T-cell (primary cell): Measurements from ENCODE around the gene DEDD2. TPM values are rescaled to one million over a fixed set of nuclear protein-coding genes. Genes with fewer than 3 reads are reported as not detected.

Experiments
- ATAC-seq, 4 experiments: fragments of 200-7000 bp in 3 of 4; fragments of 150-1000 bp in 1 of 4; cut with Tn5 transposase; replicated peaks in 1 of 4; 1 replicate in 3 of 4; 2 replicates in 1 of 4; pipeline ENCODE4 v1.10.0; 2021; ENCODE audit warnings: moderate library complexity in 3 of 4, mild to moderate bottlenecking in 2 of 4, moderate number of reproducible peaks in 1 of 4
- CTCF ChIA-PET, 2 donors: fragments of 300-600 bp; sonication (Branson Sonifier 250); formaldehyde crosslinking; loops; one replicate each; lab custom pipeline; 2022; ENCODE audit warnings: antibody characterized with exemption in 2 of 2; lab: Charles Lee
- POLR2A ChIA-PET, 2 donors: fragments of 300-600 bp; sonication (Branson Sonifier 250); formaldehyde crosslinking; loops; one replicate each; lab custom pipeline; 2022; ENCODE audit warnings: antibody characterized with exemption in 2 of 2; lab: Charles Lee
- DNase-seq, 35 experiments: peaks; one replicate each; pipeline versions ENCODE4 v3.0.0 to v3.0.0-alpha.2; 2013 to 2023
- H3K27ac ChIP-seq: one replicate; pipeline ENCODE4 v1.5.1; 2013; ENCODE audit warnings: low read length
- H3K27me3 ChIP-seq, 2 experiments: replicated peaks in 1 of 2; 1 replicate in 1 of 2; 2 replicates in 1 of 2; pipeline versions ENCODE4 v1.6.1 to v1.7.0; 2013; ENCODE audit warnings: low read length in 1 of 2, mixed read lengths in 1 of 2; ENCODE audit not compliant: control insufficient read depth in 2 of 2, insufficient read depth in 2 of 2; ENCODE audit errors: extremely low read depth in 1 of 2
- H3K36me3 ChIP-seq, 2 donors: 1 replicate in 1 of 2; 2 replicates in 1 of 2; pipeline versions ENCODE4 v1.6.1 to v1.7.0; 2013; ENCODE audit warnings: low read length in 1 of 2; ENCODE audit not compliant: control insufficient read depth in 2 of 2, insufficient read depth in 1 of 2; ENCODE audit errors: extremely low read depth in 1 of 2
- H3K4me1 ChIP-seq, 2 experiments: 1 replicate in 1 of 2; 2 replicates in 1 of 2; pipeline versions ENCODE4 v1.6.1 to v1.7.0; 2013; ENCODE audit warnings: low read length in 2 of 2, mixed read lengths in 1 of 2; ENCODE audit not compliant: insufficient read depth in 2 of 2, control insufficient read depth in 1 of 2; ENCODE audit errors: extremely low read depth in 1 of 2
- H3K4me3 ChIP-seq, 2 donors: 1 replicate in 1 of 2; 2 replicates in 1 of 2; pipeline versions ENCODE4 v1.5.1 to v1.7.0; 2013; ENCODE audit warnings: mild to moderate bottlenecking in 2 of 2, low read length in 1 of 2, moderate library complexity in 1 of 2; ENCODE audit not compliant: control insufficient read depth in 1 of 2; ENCODE audit errors: extremely low read depth in 1 of 2
- H3K9me3 ChIP-seq: 2 replicates; pipeline ENCODE4 v1.7.0; 2013
- H3K27ac Mint-ChIP-seq, 2 donors: one replicate each; pipeline ENCODE4 v1.8.0; 2020 to 2021; ENCODE audit warnings: mild to moderate bottlenecking in 2 of 2, mixed read lengths in 2 of 2
- H3K27me3 Mint-ChIP-seq, 2 donors: one replicate each; pipeline ENCODE4 v1.8.0; 2021 to 2022; ENCODE audit warnings: mixed read lengths in 2 of 2
- H3K36me3 Mint-ChIP-seq: one replicate; pipeline ENCODE4 v1.8.0; 2021; ENCODE audit warnings: mixed read lengths
- H3K4me1 Mint-ChIP-seq, 3 donors: one replicate each; pipeline ENCODE4 v1.8.0; 2020 to 2022; ENCODE audit warnings: mixed read lengths in 3 of 3, mild to moderate bottlenecking in 1 of 3
- H3K4me3 Mint-ChIP-seq, 3 donors: one replicate each; pipeline ENCODE4 v1.8.0; 2020 to 2022; ENCODE audit warnings: mild to moderate bottlenecking in 3 of 3, mixed read lengths in 3 of 3, moderate library complexity in 3 of 3
- H3K9me3 Mint-ChIP-seq, 3 donors: one replicate each; pipeline ENCODE4 v1.8.0; 2020 to 2022; ENCODE audit warnings: mixed read lengths in 3 of 3
- WGBS: methylation state at CpG from one replicate; pipeline ENCODE4 v1.1.5; 2013; ENCODE audit warnings: missing lambda C conversion rate; ENCODE audit not compliant: insufficient coverage; 5-methylcytosine and 5-hydroxymethylcytosine counted together
- total RNA-seq, 35 experiments: library from RNA in 6 of 35; stranded (reverse) in 6 of 35; fragments of 120-200 nt in 1 of 35; gene quantifications; one replicate each; pipeline versions ENCODE4 v1.2.1 to v1.2.4 and lab custom pipeline; 2013 to 2026

DEDD2 gene
- total RNA-seq, 5 donors from 2014 or later (not counting 1 experiment from before 2014, with no cell fraction given): 67.6 to 82.8 (median 71.0) TPM

DNA sequence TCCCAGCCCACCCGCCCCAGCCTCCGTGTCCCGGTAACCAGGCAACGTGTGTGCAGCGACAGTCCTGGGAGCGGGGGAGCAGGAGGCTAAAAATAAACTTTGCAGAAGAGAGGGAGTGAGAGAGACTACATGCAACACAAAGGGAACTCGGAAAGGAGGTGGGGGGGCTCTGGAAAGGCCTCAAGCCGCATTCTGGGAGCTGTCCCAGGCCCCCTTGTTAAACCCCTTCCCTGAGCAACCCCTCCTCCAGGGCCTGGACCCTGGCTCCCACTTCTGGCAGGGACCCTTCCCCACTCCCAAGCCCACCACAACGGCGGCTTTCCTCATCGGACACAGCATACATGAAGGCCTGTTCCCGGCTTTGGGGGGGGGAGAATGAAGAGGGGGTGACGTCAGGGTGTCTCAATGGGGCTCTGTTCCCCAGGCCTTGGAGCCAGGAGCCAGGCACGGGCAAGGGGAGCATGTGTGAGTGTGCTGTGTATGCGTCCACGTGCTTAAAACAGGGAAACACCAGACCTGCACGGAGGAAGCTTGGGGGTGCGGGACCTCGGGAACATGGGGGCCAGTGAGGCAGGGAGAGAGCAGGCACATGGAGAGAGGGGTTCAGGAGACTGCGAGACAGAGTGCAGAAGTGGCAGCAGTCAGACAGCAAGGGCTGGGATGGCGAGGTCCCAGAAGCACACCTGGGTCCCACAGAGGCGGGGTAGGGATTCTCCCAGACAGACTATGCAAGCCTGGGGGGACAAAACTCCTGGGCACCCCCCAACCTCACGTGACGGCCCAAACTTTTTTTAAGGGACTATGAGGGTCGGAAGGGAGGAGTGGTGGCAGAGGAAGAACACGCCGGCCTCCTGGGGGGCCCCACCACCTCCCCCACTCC is 35.1 kb upstream of the DEDD2 start:
- 18% methylated on average over 8 of the region's 27 CpGs for WGBS
- H3K4me1 Mint-ChIP-seq: peaks cover 26 to 38% (median 37%) of the 10 kb centered on the region in 3 donors
- peaks cover 0 to 2% of the 10 kb centered on the region in 2 donors for H3K27me3 Mint-ChIP-seq
- peak overlapping the region; percentile 92 to 96 for H3K27ac Mint-ChIP-seq
- Histone ChIP-seq H3K36me3 (peaks cover 0 to 13% of the 10 kb centered on the region in 2 donors), H3K27ac (peak overlapping the region; percentile 77), H3K4me1 (peaks cover 30 to 44% of the 10 kb centered on the region in 2 experiments), H3K27me3 (peaks cover 0 to 5% of the 10 kb centered on the region in 2 experiments), H3K9me3 (no peaks in the 10 kb centered on the region), H3K4me3 (peak overlapping the region; percentile 67 to 74)
- H3K4me3 Mint-ChIP-seq: peak overlapping the region; percentile 86 to 95 (median 90)
- DNase-seq (peak in 1 of 35 experiments; percentile 29), ATAC-seq (no peak)
- ChIA-PET CTCF (interaction anchor here in 1 of 2 donors (1.3 kb wide), 1 partner anchor 10 kb away, joined by 3 read pairs; the partner anchor contains the start of gene GSK3A), POLR2A (interaction anchor here in 1 of 2 donors (0.6 to 1.2 kb wide), 2 partner anchors 18 to 51 kb away, joined by 3 read pairs; no protein-coding TSS in a partner anchor)
- no peaks in the 10 kb centered on the region for H3K9me3 Mint-ChIP-seq
- no peaks in the 10 kb centered on the region for H3K36me3 Mint-ChIP-seq

GRCh38 chr19:42251572-42252358 is 34.3 kb upstream of the DEDD2 start:
- peaks cover 30 to 46% of the 10 kb centered on the region in 2 experiments for H3K4me1 ChIP-seq
- no peaks in the 10 kb centered on the region for H3K9me3 ChIP-seq
- H3K4me3 ChIP-seq: peak overlapping the region in 1 of 2 donors; percentile 10
- peaks cover 0 to 5% of the 10 kb centered on the region in 2 experiments for H3K27me3 ChIP-seq
- peak overlapping the region; percentile 38 for H3K27ac ChIP-seq
- Mint-ChIP-seq H3K4me3 (peak overlapping the region; percentile 86 to 95 (median 90)), H3K27ac (peak overlapping the region; percentile 92 to 96), H3K36me3 (no peaks in the 10 kb centered on the region), H3K4me1 (peaks cover 29 to 37% (median 37%) of the 10 kb centered on the region in 3 donors), H3K27me3 (peaks cover 0 to 2% of the 10 kb centered on the region in 2 donors), H3K9me3 (no peaks in the 10 kb centered on the region)
- DNase-seq (no peak), ATAC-seq (no peak)
- peaks cover 0 to 13% of the 10 kb centered on the region in 2 donors for H3K36me3 ChIP-seq
- 95% methylated on average over 2 of the region's 4 CpGs for WGBS
- ChIA-PET POLR2A (interaction anchor here in 1 of 2 donors (0.6 to 1.2 kb wide), 3 partner anchors 18 to 52 kb away, joined by 3 read pairs; no protein-coding TSS in a partner anchor), CTCF (interaction anchor here (0.5 to 1.3 kb wide), 3 partner anchors 9 to 174 kb away, joined by 3 to 7 read pairs (median 3); partner anchors contain the start of gene GSK3A (in 1 of the 2))

GRCh38 chr19:42250666-42251531 is 33.4 kb upstream of the DEDD2 start:
- DNase-seq: peak in 2 of 35 experiments; percentile 25 to 38
- H3K27ac ChIP-seq: peak overlapping the region; percentile 55
- Mint-ChIP-seq H3K36me3 (no peaks in the 10 kb centered on the region), H3K9me3 (no peaks in the 10 kb centered on the region), H3K27ac (peak overlapping the region; percentile 73 to 76), H3K4me1 (peaks cover 32 to 36% (median 33%) of the 10 kb centered on the region in 3 donors), H3K4me3 (peak overlapping the region in 1 of 3 donors; percentile 95), H3K27me3 (peaks cover 0 to 1% of the 10 kb centered on the region in 2 donors)
- ATAC-seq: no peak
- peaks cover 30 to 42% of the 10 kb centered on the region in 2 experiments for H3K4me1 ChIP-seq
- H3K27me3 ChIP-seq: peaks cover 0 to 5% of the 10 kb centered on the region in 2 experiments
- ChIA-PET CTCF (interaction anchor here (0.5 to 1.3 kb wide), 3 partner anchors 8 to 118 kb away, joined by 3 to 7 read pairs (median 4); partner anchors contain the start of gene GSK3A (in 1 of the 2)), POLR2A (interaction anchor here in 1 of 2 donors (0.7 kb wide), 2 partner anchors 9 to 19 kb away, joined by 3 to 4 read pairs; partner anchors contain the start of gene GSK3A)
- H3K9me3 ChIP-seq: no peaks in the 10 kb centered on the region
- WGBS: 30% methylated on average over 9 of the region's 19 CpGs
- peak overlapping the region in 1 of 2 donors; percentile 23 for H3K4me3 ChIP-seq
- H3K36me3 ChIP-seq: peaks cover 0 to 13% of the 10 kb centered on the region in 2 donors

- WGBS: 97% methylated on average over 15 of the region's 15 CpGs
- H3K4me3 ChIP-seq: no peak overlapping the region
- H3K9me3 ChIP-seq: no peaks in the 10 kb centered on the region
- POLR2A ChIA-PET: interaction anchor here in 1 of 2 donors (0.7 kb wide), 1 partner anchor 8 kb away, joined by 4 read pairs; the partner anchor contains the start of gene GSK3A
- H3K36me3 ChIP-seq: peaks cover 0 to 13% of the 10 kb centered on the region in 2 donors
- Mint-ChIP-seq H3K4me3 (peak overlapping the region in 1 of 3 donors; percentile 95), H3K9me3 (no peaks in the 10 kb centered on the region), H3K4me1 (peaks cover 34 to 37% (median 36%) of the 10 kb centered on the region in 3 donors), H3K27me3 (no peaks in the 10 kb centered on the region), H3K36me3 (no peaks in the 10 kb centered on the region), H3K27ac (peak overlapping the region; percentile 73 to 76)
- CTCF ChIA-PET: interaction anchor here in 1 of 2 donors (0.5 kb wide), 1 partner anchor 11 kb away, joined by 4 read pairs; no protein-coding TSS in a partner anchor
- peak overlapping the region; percentile 55 for H3K27ac ChIP-seq
- H3K27me3 ChIP-seq: no peaks in the 10 kb centered on the region
- no peak for ATAC-seq
- DNase-seq: no peak
- H3K4me1 ChIP-seq: peaks cover 25 to 36% of the 10 kb centered on the region in 2 experiments
Measured at GRCh38 chr19:42250183-42250665, 32.7 kb upstream of the DEDD2 start.

DNA sequence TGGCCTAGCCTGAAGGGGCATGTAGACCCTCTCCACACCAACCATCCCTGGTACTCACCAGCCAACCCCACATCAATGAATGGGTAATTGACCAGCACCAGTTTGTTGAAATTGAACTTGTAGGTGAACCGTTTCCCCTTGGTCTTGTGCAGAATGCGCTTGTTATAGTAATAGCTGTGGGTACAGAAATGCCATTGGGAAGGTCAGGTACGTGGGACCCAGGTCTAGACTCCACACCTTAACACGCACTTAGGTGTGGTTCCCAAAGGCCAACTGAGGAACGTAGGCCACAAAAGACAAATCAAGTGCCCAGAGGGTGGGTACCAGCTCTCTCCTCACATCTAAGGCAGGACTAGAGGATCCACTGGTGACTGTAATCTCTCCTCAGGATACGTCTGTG is 32.3 kb upstream of the DEDD2 start:
- H3K27ac Mint-ChIP-seq: peak overlapping the region; percentile 73 to 74
- DNase-seq (no peak), ATAC-seq (no peak)
- peaks cover 0 to 13% of the 10 kb centered on the region in 2 donors for H3K36me3 ChIP-seq
- H3K27ac ChIP-seq: no peak overlapping the region
- CTCF ChIA-PET: no interaction called here
- peak overlapping the region in 1 of 3 donors; percentile 31 for H3K4me3 Mint-ChIP-seq
- H3K4me1 Mint-ChIP-seq: peaks cover 38 to 41% (median 40%) of the 10 kb centered on the region in 3 donors
- peaks cover 25 to 41% of the 10 kb centered on the region in 2 experiments for H3K4me1 ChIP-seq
- no peaks in the 10 kb centered on the region for H3K36me3 Mint-ChIP-seq
- H3K9me3 Mint-ChIP-seq: no peaks in the 10 kb centered on the region
- no peaks in the 10 kb centered on the region for H3K9me3 ChIP-seq
- 94% methylated on average over 3 of the region's 6 CpGs for WGBS
- H3K4me3 ChIP-seq: no peak overlapping the region
- H3K27me3 ChIP-seq: no peaks in the 10 kb centered on the region
- H3K27me3 Mint-ChIP-seq: no peaks in the 10 kb centered on the region
- POLR2A ChIA-PET: no interaction called here
